Astrocyte (in vitro differentiated cells and primary cell): ENCODE results near the gene MYOCD.

ENCODE experiments used
- CTCF ChIP-seq: IDR thresholded peaks from 2 replicates; pipeline ENCODE4 v1.5.1; 2011; ENCODE audit warnings: low read depth, mild to moderate bottlenecking, inconsistent platforms, low read length, moderate library complexity; ENCODE audit not compliant: insufficient read depth
- EZH2 ChIP-seq: IDR thresholded peaks from 2 replicates; pipeline ENCODE4 v1.6.1; 2012; ENCODE audit warnings: mild to moderate bottlenecking, low read length, inconsistent platforms; ENCODE audit not compliant: insufficient read depth

GRCh38 chr17:12672947-12673346, 7.3 kb downstream of the MYOCD start:
- TF ChIP-seq CTCF (no peak), EZH2 (no peak)
